MCF 10A (cell line): ENCODE data around the gene CPLANE1. TPM values are rescaled to one million over a fixed set of nuclear protein-coding genes. Genes with fewer than 3 reads are reported as not detected.

Source experiments
- BruUV-seq: library from RNA; stranded (reverse); fragments of 400-500 nt; replicated peaks from 2 replicates; lab custom pipeline; 2021; lab: Mats Ljungman, UMichigan
- CTCF ChIA-PET: fragments of 300-600 bp; sonication (Branson Sonifier 250); formaldehyde crosslinking; extraction: SDS; loops from one replicate; lab custom pipeline; 2021; ENCODE audit warnings: antibody characterized with exemption, inconsistent platforms; lab: Yijun Ruan, JAX
- POLR2A ChIA-PET: fragments of 300-600, 350-650 bp; sonication (Branson Sonifier 250); formaldehyde crosslinking; extraction: SDS; loops from one replicate; lab custom pipeline; 2020; ENCODE audit warnings: antibody characterized with exemption, inconsistent platforms; lab: Yijun Ruan, JAX
- DNase-seq: peaks from one replicate; pipeline ENCODE4 v3.0.0-alpha.2; 2018; ENCODE audit not compliant: unreplicated experiment
- H3K27ac Mint-ChIP-seq: one replicate; pipeline ENCODE4 v1.8.0; 2022; ENCODE audit warnings: mild to moderate bottlenecking, low read depth, mixed read lengths; ENCODE audit not compliant: unreplicated experiment
- H3K27me3 Mint-ChIP-seq: one replicate; pipeline ENCODE4 v1.8.0; 2022; ENCODE audit warnings: mixed read lengths; ENCODE audit not compliant: insufficient read depth, unreplicated experiment
- H3K36me3 Mint-ChIP-seq: one replicate; pipeline ENCODE4 v1.8.0; 2022; ENCODE audit warnings: mild to moderate bottlenecking, moderate library complexity, mixed read lengths; ENCODE audit not compliant: insufficient read depth, unreplicated experiment
- H3K4me1 Mint-ChIP-seq: one replicate; pipeline ENCODE4 v1.8.0; 2022; ENCODE audit warnings: mixed read lengths; ENCODE audit not compliant: insufficient read depth, unreplicated experiment
- H3K4me3 Mint-ChIP-seq: one replicate; pipeline ENCODE4 v1.8.0; 2022; ENCODE audit warnings: mild to moderate bottlenecking, moderate library complexity, mixed read lengths; ENCODE audit not compliant: unreplicated experiment
- H3K9me3 Mint-ChIP-seq: one replicate; pipeline ENCODE4 v1.8.0; 2022; ENCODE audit warnings: mixed read lengths; ENCODE audit not compliant: unreplicated experiment
- CTCF ChIP-seq: fragments of 200-600 bp; IDR thresholded peaks from one replicate; pipeline ENCODE4 v1.8.0; 2022; ENCODE audit warnings: antibody characterized with exemption, mild to moderate bottlenecking; ENCODE audit not compliant: unreplicated experiment
- intact Hi-C: fragments of 100-400 bp; cut with micrococcal nuclease; formaldehyde crosslinking; loops from 2 replicates; pipeline ENCODE4 v1.14.1; 2022
- total RNA-seq: library from RNA; stranded (reverse); gene quantifications from 2 replicates; pipeline ENCODE4 v1.2.3, GENCODE V29; 2022

The CPLANE1 gene
- total RNA-seq, 1 experiment from 2014 or later: 25.1 TPM

- POLR2A ChIA-PET: interaction anchor here (6.6 kb wide), 1 partner anchor 20 kb away, joined by 52 read pairs; no protein-coding TSS in a partner anchor
- CTCF ChIA-PET: interaction anchor here (0.6 to 0.8 kb wide), 2 partner anchors 64 to 112 kb away, joined by 3 read pairs; no protein-coding TSS in a partner anchor
- Mint-ChIP-seq H3K27ac (no peak overlapping the region), H3K4me1 (no peaks in the 10 kb centered on the region), H3K4me3 (no peak overlapping the region), H3K9me3 (no peaks in the 10 kb centered on the region), H3K27me3 (no peaks in the 10 kb centered on the region), H3K36me3 (peaks cover 6% of the 10 kb centered on the region)
- DNase-seq: no peak
- TF ChIP-seq CTCF: no peak
- no TSS peak for BruUV-seq
- intact Hi-C loops: no loop called here
Observed at GRCh38 chr5:37251665-37252064, 2.5 kb upstream of the CPLANE1 start.

- no TSS peak for BruUV-seq
- H3K9me3 Mint-ChIP-seq: no peaks in the 10 kb centered on the region
- no peak for TF ChIP-seq CTCF
- H3K4me1 Mint-ChIP-seq: peaks cover 6% of the 10 kb centered on the region
- ChIA-PET POLR2A (interaction anchor here (0.5 to 6.6 kb wide), 12 partner anchors 9 to 515 kb away, joined by 3 to 52 read pairs (median 6); partner anchors contain the start of gene NUP155), CTCF (interaction anchor here (0.7 to 2.2 kb wide), 5 partner anchors 11 to 132 kb away, joined by 3 to 10 read pairs (median 5); no protein-coding TSS in a partner anchor)
- intact Hi-C loops: loop anchor here (2.0 kb wide), 3 partner anchors 23 to 121 kb away; partner anchors contain the start of gene NUP155
- H3K27me3 Mint-ChIP-seq: no peaks in the 10 kb centered on the region
- DNase-seq: no peak
- peak overlapping the region; percentile 97 for H3K27ac Mint-ChIP-seq
- peak overlapping the region; percentile 86 for H3K4me3 Mint-ChIP-seq
- peaks cover 16% of the 10 kb centered on the region for H3K36me3 Mint-ChIP-seq
Observed at GRCh38 chr5:37249815-37250164, 614 bp upstream of the CPLANE1 start.

GRCh38 chr5:37248421-37248969 is 681 bp downstream of the CPLANE1 start:
- intact Hi-C loops: loop anchor here (2.0 kb wide), 3 partner anchors 24 to 122 kb away; partner anchors contain the start of gene NUP155
- CTCF ChIA-PET: interaction anchor here (0.6 to 2.2 kb wide), 7 partner anchors 12 to 214 kb away, joined by 3 to 10 read pairs (median 3); no protein-coding TSS in a partner anchor
- peak overlapping the region; percentile 86 for H3K4me3 Mint-ChIP-seq
- H3K36me3 Mint-ChIP-seq: peaks cover 22% of the 10 kb centered on the region
- POLR2A ChIA-PET: interaction anchor here (1.0 to 6.6 kb wide), 10 partner anchors 8 to 122 kb away, joined by 3 to 52 read pairs (median 6); partner anchors contain the start of gene NUP155
- no peak for TF ChIP-seq CTCF
- TSS peak; percentile 47 for BruUV-seq
- H3K27ac Mint-ChIP-seq: peak overlapping the region; percentile 97
- H3K9me3 Mint-ChIP-seq: no peaks in the 10 kb centered on the region
- no peaks in the 10 kb centered on the region for H3K27me3 Mint-ChIP-seq
- peak; percentile 31 for DNase-seq
- peaks cover 6% of the 10 kb centered on the region for H3K4me1 Mint-ChIP-seq

- ChIA-PET POLR2A (interaction anchor here (0.6 to 6.6 kb wide), 4 partner anchors 14 to 40 kb away, joined by 3 to 52 read pairs (median 8); no protein-coding TSS in a partner anchor), CTCF (interaction anchor here (0.7 kb wide), 1 partner anchor 39 kb away, joined by 3 read pairs; no protein-coding TSS in a partner anchor)
- no peak overlapping the region for H3K27ac Mint-ChIP-seq
- H3K27me3 Mint-ChIP-seq: no peaks in the 10 kb centered on the region
- no peak for TF ChIP-seq CTCF
- peaks cover 29% of the 10 kb centered on the region for H3K36me3 Mint-ChIP-seq
- DNase-seq: no peak
- H3K9me3 Mint-ChIP-seq: no peaks in the 10 kb centered on the region
- intact Hi-C loops: no loop called here
- no TSS peak for BruUV-seq
- H3K4me1 Mint-ChIP-seq: peaks cover 6% of the 10 kb centered on the region
- H3K4me3 Mint-ChIP-seq: peak overlapping the region; percentile 86
Observed at GRCh38 chr5:37247496-37247895, 1.7 kb downstream of the CPLANE1 start.
